Gastroesophageal sphincter (tissue), 3 donors: Measurements from ENCODE around the gene CHRM4.

Experiments used
- EP300 ChIP-seq: sonication (generic); formaldehyde crosslinking; IDR thresholded peaks from one replicate; pipeline ENCODE4 v1.6.1; 2017; ENCODE audit warnings: antibody characterized with exemption, mild to moderate bottlenecking
- POLR2A ChIP-seq, 2 donors: fragments of 450-650 bp; IDR thresholded peaks; one replicate each; pipeline ENCODE4 v1.6.1; 2017; ENCODE audit warnings: antibody characterized with exemption in 2 of 2, mild to moderate bottlenecking in 2 of 2, moderate library complexity in 1 of 2
- POLR2AphosphoS5 ChIP-seq: sonication (generic); formaldehyde crosslinking; IDR thresholded peaks from one replicate; pipeline ENCODE4 v1.6.1; 2017; ENCODE audit warnings: antibody characterized with exemption
- TF ChIP-seq, protein P1 (sequence below), 4 experiments: fragments of 200-600 bp in 2 of 4; fragments of 450-650 bp in 2 of 4; sonication (generic) in 1 of 4; IDR thresholded peaks; one replicate each; pipeline ENCODE4 v1.5.1; 2017 to 2019; ENCODE audit warnings: antibody characterized with exemption in 4 of 4, mild to moderate bottlenecking in 2 of 4, moderate library complexity in 2 of 4

DNA sequence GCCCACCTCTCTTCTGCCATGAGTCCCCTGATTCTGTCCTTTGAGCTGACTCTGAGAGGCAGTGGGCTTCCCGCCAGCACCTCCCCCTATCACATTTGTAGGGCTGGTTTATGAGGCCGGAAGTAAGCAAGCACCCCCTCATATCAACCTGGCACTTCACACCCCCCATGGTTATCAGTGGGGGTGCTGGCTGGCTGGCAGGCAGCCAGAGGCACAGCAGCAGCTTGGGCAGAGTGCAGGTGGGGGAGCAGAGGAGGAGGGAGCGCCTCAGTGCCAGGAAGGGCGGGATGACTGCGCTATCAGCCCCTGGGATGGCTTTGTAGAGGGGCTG lies 22.9 kb upstream of the CHRM4 start:
- TF ChIP-seq EP300 (no peak), POLR2A (IDR thresholded peaks at IDR 0.05) (no peak), POLR2AphosphoS5 (no peak)
- TF ChIP-seq, protein P1, sequence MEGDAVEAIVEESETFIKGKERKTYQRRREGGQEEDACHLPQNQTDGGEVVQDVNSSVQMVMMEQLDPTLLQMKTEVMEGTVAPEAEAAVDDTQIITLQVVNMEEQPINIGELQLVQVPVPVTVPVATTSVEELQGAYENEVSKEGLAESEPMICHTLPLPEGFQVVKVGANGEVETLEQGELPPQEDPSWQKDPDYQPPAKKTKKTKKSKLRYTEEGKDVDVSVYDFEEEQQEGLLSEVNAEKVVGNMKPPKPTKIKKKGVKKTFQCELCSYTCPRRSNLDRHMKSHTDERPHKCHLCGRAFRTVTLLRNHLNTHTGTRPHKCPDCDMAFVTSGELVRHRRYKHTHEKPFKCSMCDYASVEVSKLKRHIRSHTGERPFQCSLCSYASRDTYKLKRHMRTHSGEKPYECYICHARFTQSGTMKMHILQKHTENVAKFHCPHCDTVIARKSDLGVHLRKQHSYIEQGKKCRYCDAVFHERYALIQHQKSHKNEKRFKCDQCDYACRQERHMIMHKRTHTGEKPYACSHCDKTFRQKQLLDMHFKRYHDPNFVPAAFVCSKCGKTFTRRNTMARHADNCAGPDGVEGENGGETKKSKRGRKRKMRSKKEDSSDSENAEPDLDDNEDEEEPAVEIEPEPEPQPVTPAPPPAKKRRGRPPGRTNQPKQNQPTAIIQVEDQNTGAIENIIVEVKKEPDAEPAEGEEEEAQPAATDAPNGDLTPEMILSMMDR (IDR thresholded peaks at IDR 0.05): no peak
